NCI-H2196 treated with DMSO at 0.1 percent for 48 hours (cell line): ENCODE data around the gene AOPEP.

Experiments
- DNase-seq: peaks from one replicate; lab custom pipeline; 2025; ENCODE audit not compliant: unreplicated experiment; lab: John Stamatoyannopoulos, UW

Gene AOPEP

DNA sequence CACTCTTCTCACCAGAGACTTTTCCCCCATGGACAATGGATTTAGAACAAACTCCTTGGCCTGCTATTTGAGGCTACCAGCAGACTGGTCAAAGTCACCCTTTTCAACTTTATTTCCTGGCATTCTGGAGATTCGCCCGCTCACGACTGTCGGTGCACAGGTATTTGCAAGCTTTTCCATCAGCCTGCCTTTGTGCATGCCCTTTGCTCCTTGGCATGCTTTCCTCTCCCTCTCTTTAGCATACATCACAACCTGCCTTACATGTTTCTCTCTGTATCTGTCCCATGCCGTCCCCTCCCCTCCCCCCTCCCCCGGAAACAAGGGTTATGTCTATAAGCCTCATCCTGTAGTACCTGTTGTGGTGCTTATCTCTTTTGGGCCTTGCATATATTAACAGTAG lies 257.1 kb downstream of the AOPEP start:
- DNase-seq = no peak

DNA sequence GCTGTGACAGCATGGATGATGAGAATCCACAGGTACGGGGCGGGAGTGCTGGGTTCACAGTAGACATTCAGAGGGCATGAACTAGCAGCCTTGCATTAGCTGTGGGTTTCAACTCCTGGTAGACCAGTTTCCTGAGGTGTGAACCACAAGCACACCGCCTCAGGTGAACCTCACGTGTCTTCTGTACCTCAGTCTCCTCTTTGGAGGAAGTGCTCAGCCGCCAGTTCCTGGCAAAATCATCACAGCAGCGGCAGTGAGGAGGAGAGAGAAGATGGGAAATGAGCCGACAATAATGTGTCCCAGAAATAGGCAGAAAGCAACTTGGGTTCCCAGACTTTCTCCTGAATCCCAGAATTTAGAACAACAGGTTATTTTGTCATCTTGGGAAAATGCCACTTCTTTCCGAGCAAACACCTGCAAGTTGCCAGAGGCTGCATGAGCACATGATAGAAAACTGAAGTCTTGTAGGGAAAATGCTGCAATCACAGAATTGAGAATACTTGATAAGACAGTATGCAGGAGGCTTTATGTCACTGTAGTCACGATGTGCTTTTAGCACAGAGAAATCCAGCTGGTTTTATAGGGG lies 258.5 kb downstream of the AOPEP start:
- no peak for DNase-seq

DNA sequence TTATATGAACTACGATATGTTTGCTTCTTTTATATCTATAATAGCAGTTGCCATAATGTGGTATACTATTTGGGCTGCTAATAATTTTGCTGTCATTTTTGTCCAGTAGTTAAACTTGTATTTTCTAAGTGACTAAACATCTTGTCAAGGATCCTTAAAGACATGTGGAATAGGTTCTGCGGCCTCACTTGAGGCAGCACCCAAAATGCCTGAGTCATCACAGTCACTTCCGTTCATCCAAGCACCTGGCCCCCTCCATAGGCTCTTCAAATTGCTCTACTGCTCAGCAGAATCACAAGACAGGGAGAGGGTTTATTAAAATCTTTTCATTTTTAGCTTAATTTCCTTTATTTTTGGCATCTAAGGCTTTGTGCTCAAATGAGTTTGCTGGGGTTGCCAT lies 259.1 kb downstream of the AOPEP start:
- no peak for DNase-seq

DNA sequence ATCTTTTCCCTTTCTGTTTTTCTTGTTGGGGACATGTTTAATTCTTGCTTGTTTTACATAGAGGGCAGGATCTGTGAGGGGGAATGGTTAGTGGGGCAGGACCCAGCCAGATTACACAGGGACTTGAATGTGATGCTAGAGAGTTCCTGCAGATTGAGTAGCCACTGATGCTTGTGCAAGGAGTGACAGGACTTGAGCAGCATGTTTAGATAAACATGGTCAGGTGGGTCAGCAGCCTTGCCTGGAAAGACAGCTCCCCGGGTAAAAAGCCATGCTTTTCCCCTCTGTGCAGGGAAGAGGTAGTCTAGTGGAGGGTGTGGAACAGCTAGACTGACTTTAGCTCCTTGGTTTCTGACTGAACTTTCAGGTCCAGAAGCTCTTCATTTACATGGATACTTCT lies 261.2 kb downstream of the AOPEP start:
- DNase-seq = no peak

DNA sequence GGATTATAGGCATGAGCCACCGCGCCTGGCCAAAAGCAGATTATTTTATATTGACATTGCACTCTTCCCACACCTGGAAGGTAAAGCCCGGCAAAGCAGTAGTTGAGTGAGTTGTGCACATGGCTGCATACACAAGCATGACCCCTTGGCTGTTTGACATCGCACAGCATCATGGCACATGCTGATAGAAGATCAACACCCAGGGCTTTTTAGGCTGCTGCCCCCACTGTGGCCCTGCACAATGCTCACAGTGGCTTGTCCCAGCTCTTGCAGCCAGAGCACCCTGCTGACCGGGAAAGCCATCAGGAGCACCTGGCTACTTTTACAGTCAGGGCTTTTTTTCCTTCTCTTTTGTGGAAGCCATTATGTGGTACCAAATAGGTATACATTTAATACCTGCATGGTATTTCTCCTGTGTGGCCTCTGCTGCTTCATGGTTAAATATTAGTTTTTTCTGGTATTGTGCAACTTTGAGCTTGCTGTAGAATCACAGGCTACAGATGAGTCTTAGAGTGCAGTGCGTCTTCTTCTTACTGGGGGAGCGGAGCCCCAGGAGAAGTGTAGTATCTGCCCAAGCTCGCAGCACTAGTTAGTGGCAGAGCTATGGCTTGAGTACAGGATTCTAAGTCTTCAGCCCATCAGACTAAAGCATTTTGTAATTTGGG lies 264.5 kb downstream of the AOPEP start:
- no peak for DNase-seq

DNA sequence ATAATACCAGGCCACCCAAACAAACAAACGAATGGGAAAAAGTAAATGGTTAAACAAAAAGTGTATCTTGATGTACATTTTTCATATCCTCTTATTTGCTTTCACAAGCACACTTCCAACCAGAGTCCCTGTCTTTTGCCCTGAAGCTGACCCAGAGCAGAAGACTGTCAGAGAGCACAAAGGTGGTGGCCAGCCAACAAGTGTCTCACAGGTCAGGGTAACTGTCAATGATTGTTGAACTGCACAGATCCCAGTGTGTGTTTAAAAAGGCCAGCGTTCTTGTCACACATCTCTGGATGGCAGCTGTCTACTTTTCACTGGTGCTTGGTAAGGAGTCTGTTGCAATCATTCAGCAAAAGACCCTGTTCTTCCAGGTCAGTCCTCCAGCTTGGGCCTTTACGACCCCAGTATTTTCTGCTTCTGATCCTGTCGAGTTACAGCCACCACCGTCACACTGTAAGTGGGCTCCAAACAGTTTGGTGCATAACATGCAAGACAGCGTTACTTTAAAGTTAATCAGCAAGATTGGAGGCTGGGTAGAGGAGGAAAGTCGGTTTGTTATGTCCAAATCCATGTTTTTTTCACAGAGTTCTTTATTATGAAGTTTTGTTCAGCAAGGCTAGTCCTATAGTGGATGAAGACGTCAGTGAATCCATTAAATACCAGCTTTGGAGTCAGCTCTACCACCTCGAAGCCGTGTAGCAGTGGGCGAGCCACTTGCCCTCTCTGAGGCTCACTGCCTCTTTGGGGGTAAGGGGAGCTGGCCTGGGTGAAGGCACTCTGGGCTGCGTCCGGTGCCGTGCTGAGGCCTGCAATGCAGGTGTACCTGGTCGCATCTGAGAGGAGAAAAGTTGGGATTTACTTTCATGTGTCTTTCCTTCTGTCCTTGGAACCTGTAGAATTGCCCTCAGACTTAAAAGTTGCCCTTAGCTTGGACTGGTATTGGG lies 265.7 kb downstream of the AOPEP start:
- no peak for DNase-seq

DNA sequence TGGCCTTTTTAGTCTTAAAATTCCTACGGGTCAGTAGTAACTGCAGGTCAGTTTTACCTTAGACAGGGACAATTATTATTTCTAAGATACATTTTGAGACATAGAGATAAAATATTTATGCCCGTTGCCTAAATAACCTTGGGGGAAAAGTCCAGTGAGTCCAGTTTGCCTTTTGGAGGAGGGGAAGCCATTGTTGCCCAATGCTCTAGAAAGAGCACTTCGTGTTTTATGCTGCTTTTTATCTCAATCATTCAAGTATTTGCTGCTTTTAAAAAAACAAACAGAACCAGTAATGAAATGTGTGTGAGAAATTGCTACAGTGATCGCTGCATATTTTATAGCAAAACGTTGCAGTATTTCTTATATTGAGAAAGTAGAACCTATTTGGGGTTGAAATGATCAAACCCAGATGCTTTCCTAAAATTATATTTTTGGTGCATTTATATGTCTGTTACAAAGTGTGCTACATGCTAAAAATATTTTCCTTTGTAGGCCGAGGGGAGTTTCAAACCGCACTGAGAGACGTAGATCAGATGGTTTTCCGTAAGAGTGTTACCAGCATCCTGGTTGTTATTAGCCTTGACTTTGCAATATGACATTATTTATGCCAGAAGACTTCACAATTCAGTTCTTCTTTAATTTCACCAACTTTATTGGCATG lies 266.8 kb downstream of the AOPEP start:
- no peak for DNase-seq

DNA sequence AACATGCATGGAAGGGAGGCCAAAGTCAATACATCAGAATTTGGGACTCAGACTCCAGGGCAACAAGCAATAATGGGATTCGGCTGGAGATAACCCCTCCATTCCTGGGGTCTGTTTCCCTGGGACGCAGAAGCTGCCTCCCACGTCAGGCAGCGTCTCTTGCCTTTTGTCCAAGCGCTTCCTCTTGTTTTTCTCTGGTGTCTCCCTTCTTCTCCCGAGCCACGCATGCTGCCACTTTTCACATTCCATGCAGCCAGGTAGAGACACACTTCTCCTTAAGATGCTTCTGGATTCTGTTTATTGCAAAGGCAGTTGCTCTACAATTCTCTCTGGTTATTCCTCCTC lies 267.3 kb downstream of the AOPEP start:
- no peak for DNase-seq

DNA sequence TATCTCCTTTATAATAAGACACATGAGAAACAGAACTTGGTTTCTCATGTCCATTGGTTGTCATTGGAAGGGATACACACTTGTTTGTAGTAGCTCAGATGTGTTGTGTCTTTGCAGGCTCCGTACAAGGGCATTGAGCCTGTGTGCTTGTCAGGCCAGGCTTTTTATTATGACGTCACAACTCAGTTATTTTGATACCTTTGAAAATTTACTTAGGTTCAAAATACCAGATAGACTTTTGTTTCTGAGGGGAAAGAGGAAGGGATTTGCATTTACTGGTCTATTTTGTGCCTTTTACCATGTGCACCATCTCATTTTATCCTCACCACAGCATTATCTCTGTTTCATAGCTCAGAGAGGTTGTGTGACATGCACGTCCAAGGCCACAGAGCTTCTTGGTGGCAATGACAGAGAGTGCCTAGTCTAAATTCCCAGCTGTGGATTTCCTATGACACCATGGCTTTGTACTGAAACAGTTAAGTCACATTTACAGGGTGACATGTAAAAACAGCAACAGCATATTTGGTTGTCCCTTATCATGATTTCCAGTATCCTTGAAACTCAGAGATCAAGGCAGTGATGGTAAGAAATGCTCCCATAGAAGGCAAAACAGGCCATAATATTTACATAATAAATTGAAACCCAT lies 268.7 kb downstream of the AOPEP start:
- no peak for DNase-seq

DNA sequence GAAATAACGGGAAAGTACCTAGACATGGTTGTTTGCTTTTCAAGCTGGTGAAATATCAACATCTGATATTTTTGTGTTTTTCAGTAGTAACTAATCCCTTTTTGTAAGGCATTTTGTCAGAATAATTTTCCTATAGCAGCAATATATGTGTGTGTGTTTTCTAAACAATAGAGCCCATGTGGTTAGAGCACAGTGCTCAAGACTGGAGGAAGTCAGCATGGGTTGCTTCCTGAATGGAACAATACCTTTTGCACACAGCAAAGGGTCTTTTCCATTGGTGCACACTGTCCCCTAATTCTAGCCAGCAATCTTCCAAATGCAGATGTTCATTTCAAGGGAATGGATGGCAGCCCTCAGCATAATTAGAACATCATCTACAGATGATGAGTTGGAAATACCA lies 270.1 kb downstream of the AOPEP start:
- DNase-seq = no peak

DNA sequence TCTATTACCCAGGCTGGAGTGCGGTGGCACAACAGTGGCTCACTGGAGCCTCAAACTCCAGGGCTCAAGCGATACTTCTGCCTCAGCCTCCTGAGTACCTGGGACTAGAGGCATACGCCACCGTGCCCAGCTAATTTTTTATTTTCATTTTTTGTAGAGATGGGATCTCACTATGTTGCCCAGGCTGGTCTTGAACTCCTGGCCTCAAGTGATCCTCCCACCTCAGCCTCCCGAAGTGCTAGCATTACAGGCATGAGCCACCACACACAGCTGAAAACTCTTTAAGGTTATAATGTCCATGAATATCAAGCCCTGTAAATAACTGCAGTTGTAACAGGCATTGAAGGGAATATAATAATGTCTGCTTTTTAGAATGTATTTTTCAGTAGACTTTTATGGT lies 271.2 kb downstream of the AOPEP start:
- DNase-seq = no peak

DNA sequence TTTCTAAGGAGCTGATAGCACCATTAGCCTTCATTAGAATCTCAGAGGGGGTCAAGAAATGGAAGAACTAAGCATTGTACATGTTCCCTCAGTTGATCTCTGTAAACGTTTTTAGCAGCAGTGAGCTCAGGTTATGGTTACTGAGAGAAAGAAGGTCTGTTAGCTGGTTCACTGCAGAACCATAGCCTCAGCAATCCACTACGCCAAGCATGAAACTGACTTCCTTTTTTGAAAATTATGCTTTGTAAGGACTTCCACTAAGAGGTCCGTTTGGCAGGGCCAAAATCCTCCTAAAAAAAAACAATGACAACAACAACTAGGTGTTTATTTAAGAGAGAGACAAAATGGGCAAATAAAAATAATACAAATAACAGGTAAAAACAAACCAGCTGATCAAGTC lies 273.3 kb downstream of the AOPEP start:
- no peak for DNase-seq

DNA sequence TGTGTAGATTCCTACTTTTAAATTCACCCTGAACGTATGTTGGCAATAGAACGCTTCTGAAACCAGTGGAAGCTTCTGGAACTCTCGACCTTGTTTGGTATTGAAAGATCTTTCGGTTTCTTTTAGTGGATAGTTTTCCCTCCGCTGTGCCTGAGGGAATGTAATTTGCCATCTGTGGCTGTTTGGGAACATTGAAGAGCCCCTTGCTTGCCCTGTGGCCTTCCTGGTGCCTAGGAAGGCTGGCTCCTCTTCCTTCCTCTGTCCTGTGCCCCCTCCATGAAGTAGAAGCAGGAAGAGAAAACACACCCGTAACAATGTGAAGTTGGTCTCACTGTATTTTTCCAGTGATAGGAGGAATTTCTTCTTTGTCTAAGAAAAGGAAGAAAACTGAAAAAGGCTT lies 274.3 kb downstream of the AOPEP start:
- DNase-seq = no peak

DNA sequence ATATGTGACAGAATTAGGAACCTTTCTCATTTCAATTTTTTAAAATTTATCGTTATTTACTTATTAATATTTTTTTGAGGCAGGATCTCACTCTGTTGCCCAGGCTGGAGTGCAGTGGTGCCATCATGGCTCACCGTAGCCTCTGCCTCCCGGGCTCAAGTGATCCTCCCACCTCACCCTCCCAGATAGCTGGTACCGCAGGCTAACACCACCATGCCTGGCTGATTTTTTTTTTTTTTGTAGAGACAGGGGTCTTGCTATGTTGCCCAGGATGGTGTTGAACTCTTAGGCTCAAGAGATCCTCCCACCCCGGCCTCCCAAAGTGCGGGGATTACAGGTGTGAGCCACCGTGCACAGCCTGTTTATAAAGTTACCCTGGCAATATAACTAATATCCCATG lies 275.2 kb downstream of the AOPEP start:
- DNase-seq = no peak

DNA sequence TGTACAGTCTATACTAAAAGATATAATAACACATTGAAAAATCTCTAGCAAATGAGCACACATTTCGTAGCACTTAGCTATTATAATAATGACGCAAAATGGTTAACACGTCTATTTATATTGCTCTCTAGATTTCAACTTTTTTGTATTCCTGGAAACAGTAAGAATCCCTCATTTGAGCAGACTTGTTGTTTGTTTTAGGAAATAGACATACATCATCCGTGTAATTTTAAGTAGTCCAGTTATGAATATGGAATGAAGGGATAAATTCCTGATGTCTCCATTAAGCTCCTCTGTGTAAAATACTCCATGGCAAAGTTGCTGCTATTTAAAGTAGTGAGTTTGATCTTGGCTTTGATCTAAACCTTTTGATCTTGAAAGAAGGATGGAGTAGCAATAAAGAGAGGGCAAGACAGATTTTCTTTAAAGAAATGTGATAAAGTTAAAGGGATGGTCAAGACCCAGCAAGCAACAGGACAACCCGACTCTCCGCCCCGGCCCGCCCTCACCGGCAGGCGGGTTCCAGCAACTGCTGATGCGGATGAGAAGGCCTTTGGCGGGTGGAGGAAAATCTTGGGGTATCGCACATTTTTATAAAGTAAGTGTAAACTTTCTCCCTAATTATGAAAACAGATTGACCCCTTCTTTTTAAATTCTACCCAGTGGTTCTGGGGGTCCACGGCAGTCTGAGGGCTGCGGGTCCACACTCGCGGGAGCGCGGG lies 277.4 kb downstream of the AOPEP start:
- DNase-seq = no peak

DNA sequence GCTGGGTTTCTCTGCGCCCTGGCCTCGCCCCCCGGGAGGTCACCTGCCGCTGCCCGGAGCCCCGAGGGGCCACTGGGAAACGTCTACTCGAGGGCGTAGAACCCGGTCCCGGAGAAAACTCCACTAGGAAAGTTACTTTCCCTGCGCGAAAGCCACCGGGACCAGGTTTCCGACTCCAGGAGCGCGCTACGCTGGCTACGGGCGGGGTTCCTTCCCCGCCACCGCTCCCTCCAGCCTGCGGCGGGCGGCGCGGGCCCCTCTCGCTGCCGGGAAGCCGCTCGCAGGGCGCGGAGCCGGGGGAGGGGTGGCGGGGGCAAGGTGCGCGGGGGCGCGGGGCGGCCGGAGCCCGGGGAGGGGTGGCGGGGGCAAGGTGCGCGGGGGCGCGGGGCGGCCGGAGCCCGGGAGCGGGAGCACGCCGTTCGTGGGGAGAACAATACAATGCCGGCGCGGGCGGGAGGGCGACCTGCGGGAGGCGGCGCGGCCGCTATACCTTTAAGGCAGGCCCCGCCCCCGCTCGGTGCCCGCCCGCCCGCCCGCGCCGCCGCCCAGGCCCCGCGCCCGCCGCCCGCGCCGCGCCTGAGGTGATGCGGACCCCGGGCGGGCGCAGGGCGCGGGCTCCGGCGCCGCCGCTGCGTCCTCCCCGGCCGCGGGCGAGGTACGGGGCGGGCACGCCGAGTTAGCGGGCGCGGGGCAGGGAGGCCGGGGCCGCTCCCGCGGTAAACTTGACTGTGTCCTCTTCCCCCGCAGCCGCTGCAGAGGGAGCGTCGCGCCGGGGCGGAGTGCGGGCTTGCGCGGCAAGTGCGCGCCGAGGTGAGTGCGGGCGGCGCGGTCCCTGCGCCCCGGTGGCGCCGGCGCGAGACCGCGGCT lies 278.1 kb downstream of the AOPEP start:
- DNase-seq = peak; percentile 49

DNA sequence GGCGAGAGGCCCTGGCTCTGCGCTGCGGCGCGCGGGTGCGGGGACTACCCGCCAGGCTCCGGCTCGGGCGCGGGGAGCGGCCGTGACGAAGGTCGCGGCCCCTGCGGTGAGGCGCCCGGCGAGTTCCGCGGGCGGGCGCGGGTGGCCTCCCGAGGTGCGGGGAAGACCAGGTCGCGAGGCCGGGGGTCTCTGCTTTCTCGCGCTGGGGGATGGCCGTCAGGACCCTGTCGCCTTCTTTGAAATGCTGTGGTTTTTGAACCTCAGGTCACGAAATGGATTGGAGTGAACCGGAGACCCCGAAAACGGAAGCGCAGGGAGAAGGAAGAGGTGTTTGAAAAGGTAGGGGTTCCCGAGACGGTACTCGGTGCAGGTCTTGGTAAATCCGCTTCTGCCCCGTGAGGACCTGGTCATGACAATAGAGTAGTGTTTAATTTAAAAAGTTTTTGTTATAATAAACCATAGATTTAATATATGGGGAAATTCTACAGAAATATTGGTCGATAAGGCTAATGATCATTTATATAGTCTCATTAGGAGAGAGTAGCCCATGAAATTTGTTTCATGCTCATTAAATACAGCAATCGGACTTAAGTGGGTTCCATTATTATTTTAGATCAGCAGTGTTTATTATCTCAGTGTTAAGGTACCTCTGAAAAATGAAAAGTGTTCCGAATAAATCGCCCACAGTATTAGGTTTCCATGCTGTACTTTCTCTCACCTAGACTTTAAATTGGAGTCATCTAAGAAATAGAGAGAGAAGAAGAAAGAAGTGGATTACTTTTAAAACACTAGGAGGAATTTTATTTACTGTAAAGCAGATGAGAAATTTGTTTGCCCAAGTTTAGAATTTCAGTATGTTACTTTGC lies 279.0 kb downstream of the AOPEP start:
- DNase-seq = no peak

DNA sequence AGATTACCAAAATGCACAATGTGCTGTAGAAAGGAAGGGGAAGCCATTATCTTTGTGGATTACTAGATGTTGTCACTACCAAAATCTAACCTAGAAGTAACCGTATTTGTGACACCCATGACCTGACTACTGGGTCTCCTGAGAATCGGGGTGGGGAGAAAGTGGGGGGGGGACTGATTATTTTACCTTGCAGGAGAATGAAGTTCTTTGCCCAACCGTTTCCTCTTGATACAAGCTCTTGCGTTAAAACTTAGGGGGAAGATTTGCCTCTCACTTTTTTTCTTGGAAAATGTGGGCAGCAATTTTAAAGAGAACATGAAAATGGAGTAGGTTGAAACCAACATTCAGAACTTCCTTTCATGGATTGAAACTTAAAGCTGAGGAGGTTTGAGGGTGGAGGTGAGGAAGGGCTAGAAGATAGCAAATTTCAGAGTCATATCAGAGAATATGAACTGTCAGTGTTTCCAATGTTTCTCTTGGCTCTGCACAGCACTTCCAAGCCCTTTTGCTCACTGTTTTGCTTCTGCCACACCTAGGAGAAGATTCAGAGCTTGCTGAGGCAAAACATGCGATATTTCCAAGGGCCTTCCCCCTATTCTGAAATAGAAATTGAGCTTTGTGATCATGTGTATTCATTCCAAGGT lies 280.8 kb downstream of the AOPEP start:
- no peak for DNase-seq
